Liver (tissue), 3 donors: Measurements from ENCODE around the gene MAD2L2.

ENCODE experiments used
- GABPA ChIP-seq, 2 donors: IDR thresholded peaks in 1 of 2; conservative IDR thresholded peaks in 1 of 2; 2 replicates each; pipeline ENCODE4 v1.6.1; 2016; ENCODE audit warnings: antibody characterized with exemption in 2 of 2, mild to moderate bottlenecking in 1 of 2, moderate library complexity in 1 of 2
- JUND ChIP-seq, 2 donors: IDR thresholded peaks; 2 replicates each; pipeline ENCODE4 v1.6.1; 2016; ENCODE audit warnings: antibody characterized with exemption in 2 of 2
- NR2F2 ChIP-seq: IDR thresholded peaks from 2 replicates; pipeline ENCODE4 v1.6.1; 2016; ENCODE audit warnings: antibody characterized with exemption
- RAD21 ChIP-seq, 2 donors: IDR thresholded peaks; 2 replicates each; pipeline ENCODE4 v1.6.1; 2016; ENCODE audit warnings: antibody characterized with exemption in 2 of 2, mild to moderate bottlenecking in 2 of 2
- RXRA ChIP-seq, 2 donors: IDR thresholded peaks; 2 replicates each; pipeline ENCODE4 v1.6.1; 2017 to 2018; ENCODE audit warnings: antibody characterized with exemption in 2 of 2, mild to moderate bottlenecking in 1 of 2
- TAF1 ChIP-seq: conservative IDR thresholded peaks from 2 replicates; pipeline ENCODE4 v1.6.1; 2016; ENCODE audit warnings: antibody characterized with exemption, mild to moderate bottlenecking
- YY1 ChIP-seq: IDR thresholded peaks from 2 replicates; pipeline ENCODE4 v1.6.1; 2016; ENCODE audit warnings: antibody characterized with exemption, mild to moderate bottlenecking
- TF ChIP-seq, protein P1 (sequence below): fragments of 150-350 bp; IDR thresholded peaks from 2 replicates; pipeline ENCODE4 v1.5.1; 2017; ENCODE audit warnings: improper control_type of control experiment, low read depth, low read length; ENCODE audit not compliant: missing input control
- TF ChIP-seq, protein P2 (sequence below): IDR thresholded peaks from 2 replicates; pipeline ENCODE4 v1.6.1; 2016; ENCODE audit warnings: antibody characterized with exemption
- TF ChIP-seq, protein P3 (sequence below): IDR thresholded peaks from 2 replicates; pipeline ENCODE4 v1.6.1; 2016; ENCODE audit warnings: antibody characterized with exemption, mild to moderate bottlenecking
- donor health status: healthy.
- donor health status: healthy.

DNA sequence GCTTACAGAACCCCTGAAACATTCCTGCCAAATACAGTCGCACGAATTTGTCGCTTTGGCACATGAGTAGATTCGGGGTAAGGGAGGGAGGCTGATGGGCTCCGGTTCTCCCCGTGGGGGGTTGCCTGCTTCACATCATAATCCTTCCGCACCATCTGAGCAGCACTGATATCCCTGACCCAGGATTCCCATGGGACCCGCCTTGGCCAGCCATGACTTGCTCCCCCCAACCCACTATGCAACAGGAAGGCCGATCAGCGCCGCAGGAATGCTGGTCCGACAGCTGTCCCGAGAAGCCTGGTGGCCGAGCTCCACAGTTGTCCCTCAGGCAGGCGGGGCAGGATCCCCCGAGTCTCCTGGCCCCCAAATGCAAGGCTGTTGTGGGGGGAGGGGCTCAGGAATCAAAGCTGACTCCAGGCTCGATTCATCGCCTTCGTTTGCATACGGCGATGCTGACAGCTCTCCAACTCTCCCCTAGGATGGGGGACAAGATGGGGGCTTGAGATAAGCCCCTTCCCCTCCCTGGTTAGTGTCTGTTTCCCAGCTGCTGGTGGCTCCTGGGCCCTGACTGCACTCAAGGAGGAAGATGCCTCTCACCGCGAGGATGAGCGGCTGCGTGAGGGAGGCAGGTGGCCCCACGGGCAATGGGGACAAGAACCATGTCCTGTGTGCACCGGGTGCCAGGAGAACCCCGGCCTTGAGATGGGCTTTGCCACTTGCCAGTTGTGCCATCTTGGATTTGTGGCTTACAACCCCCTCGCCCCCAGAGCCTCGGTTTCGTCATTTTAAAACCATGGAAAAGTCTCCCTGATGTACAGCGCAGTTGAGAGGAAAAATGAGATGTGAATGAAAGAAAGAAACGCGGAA, 19.9 kb upstream of the MAD2L2 start:
- TF ChIP-seq RAD21 (IDR thresholded peaks at IDR 0.05) (no peak), RXRA (IDR thresholded peaks at IDR 0.05) (no peak), GABPA (IDR thresholded peaks at IDR 0.05 in 1 of 2, conservative IDR thresholded peaks at IDR 0.05 in 1 of 2) (no peak), TAF1 (no peak), JUND (IDR thresholded peaks at IDR 0.05) (no peak), NR2F2 (no peak), YY1 (no peak)
- TF ChIP-seq, protein P1, sequence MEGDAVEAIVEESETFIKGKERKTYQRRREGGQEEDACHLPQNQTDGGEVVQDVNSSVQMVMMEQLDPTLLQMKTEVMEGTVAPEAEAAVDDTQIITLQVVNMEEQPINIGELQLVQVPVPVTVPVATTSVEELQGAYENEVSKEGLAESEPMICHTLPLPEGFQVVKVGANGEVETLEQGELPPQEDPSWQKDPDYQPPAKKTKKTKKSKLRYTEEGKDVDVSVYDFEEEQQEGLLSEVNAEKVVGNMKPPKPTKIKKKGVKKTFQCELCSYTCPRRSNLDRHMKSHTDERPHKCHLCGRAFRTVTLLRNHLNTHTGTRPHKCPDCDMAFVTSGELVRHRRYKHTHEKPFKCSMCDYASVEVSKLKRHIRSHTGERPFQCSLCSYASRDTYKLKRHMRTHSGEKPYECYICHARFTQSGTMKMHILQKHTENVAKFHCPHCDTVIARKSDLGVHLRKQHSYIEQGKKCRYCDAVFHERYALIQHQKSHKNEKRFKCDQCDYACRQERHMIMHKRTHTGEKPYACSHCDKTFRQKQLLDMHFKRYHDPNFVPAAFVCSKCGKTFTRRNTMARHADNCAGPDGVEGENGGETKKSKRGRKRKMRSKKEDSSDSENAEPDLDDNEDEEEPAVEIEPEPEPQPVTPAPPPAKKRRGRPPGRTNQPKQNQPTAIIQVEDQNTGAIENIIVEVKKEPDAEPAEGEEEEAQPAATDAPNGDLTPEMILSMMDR: no peak
- TF ChIP-seq, protein P2, sequence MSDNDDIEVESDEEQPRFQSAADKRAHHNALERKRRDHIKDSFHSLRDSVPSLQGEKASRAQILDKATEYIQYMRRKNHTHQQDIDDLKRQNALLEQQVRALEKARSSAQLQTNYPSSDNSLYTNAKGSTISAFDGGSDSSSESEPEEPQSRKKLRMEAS: no peak
- TF ChIP-seq, protein P3, sequence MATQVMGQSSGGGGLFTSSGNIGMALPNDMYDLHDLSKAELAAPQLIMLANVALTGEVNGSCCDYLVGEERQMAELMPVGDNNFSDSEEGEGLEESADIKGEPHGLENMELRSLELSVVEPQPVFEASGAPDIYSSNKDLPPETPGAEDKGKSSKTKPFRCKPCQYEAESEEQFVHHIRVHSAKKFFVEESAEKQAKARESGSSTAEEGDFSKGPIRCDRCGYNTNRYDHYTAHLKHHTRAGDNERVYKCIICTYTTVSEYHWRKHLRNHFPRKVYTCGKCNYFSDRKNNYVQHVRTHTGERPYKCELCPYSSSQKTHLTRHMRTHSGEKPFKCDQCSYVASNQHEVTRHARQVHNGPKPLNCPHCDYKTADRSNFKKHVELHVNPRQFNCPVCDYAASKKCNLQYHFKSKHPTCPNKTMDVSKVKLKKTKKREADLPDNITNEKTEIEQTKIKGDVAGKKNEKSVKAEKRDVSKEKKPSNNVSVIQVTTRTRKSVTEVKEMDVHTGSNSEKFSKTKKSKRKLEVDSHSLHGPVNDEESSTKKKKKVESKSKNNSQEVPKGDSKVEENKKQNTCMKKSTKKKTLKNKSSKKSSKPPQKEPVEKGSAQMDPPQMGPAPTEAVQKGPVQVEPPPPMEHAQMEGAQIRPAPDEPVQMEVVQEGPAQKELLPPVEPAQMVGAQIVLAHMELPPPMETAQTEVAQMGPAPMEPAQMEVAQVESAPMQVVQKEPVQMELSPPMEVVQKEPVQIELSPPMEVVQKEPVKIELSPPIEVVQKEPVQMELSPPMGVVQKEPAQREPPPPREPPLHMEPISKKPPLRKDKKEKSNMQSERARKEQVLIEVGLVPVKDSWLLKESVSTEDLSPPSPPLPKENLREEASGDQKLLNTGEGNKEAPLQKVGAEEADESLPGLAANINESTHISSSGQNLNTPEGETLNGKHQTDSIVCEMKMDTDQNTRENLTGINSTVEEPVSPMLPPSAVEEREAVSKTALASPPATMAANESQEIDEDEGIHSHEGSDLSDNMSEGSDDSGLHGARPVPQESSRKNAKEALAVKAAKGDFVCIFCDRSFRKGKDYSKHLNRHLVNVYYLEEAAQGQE: no peak
